C4-2B (cell line): Measurements from ENCODE around the gene SLC37A4.

Experiments
- ZFX ChIP-seq: fragments of 450-650 bp; IDR thresholded peaks from 2 replicates; pipeline ENCODE4 v1.6.1; 2017
- TF ChIP-seq, protein P1 (sequence below): fragments of 450-650 bp; conservative IDR thresholded peaks from 2 replicates; pipeline ENCODE4 v1.5.1; 2017; ENCODE audit warnings: mild to moderate bottlenecking

- TF ChIP-seq, protein P1, sequence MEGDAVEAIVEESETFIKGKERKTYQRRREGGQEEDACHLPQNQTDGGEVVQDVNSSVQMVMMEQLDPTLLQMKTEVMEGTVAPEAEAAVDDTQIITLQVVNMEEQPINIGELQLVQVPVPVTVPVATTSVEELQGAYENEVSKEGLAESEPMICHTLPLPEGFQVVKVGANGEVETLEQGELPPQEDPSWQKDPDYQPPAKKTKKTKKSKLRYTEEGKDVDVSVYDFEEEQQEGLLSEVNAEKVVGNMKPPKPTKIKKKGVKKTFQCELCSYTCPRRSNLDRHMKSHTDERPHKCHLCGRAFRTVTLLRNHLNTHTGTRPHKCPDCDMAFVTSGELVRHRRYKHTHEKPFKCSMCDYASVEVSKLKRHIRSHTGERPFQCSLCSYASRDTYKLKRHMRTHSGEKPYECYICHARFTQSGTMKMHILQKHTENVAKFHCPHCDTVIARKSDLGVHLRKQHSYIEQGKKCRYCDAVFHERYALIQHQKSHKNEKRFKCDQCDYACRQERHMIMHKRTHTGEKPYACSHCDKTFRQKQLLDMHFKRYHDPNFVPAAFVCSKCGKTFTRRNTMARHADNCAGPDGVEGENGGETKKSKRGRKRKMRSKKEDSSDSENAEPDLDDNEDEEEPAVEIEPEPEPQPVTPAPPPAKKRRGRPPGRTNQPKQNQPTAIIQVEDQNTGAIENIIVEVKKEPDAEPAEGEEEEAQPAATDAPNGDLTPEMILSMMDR = no peak
- no peak for TF ChIP-seq ZFX
These were observed 2.9 kb downstream of the SLC37A4 start for GRCh38 chr11:119027561-119028345.
